HCT116 (cell line): ENCODE data around the gene TEK. TPM values are rescaled to one million over a fixed set of nuclear protein-coding genes. Genes with fewer than 3 reads are reported as not detected.

ENCODE experiments used
- ATAC-seq: fragments of 200-7000 bp; cut with Tn5 transposase; 2 replicates; pipeline ENCODE4 v1.9.1; 2020; ENCODE audit warnings: mild to moderate bottlenecking, moderate library complexity
- BruUV-seq: library from RNA; stranded (reverse); fragments of 400-500 nt; replicated peaks from 2 replicates; lab custom pipeline; 2021; lab: Mats Ljungman, UMichigan
- CTCF ChIA-PET: fragments of 300-600 bp; sonication (Branson Sonifier 250); formaldehyde crosslinking; loops from one replicate; lab custom pipeline; 2021; ENCODE audit warnings: antibody characterized with exemption; lab: Charles Lee
- POLR2A ChIA-PET: fragments of 300-600, 350-600 bp; sonication (Branson Sonifier 250); formaldehyde crosslinking; loops from one replicate; lab custom pipeline; 2021; ENCODE audit warnings: antibody characterized with exemption; lab: Charles Lee
- RAD21 ChIA-PET, 2 experiments: fragments of 300-600 bp; sonication (Branson Sonifier 250); formaldehyde crosslinking; loops; one replicate each; lab custom pipeline; 2023; ENCODE audit warnings: low total read pairs in 2 of 2; ENCODE audit not compliant: uncharacterized antibody in 2 of 2, unreplicated experiment in 2 of 2, low non-redundant PET in 1 of 2; lab: Charles Lee
- DNase-seq: peaks from one replicate; pipeline ENCODE4 v3.0.0-alpha.2; 2010; ENCODE audit warnings: low read depth, low spot score
- H2AFZ ChIP-seq: fragments of 200-600 bp; shearing (Covaris generic), sonication (generic); 2 replicates; pipeline ENCODE4 v1.6.1; 2017; ENCODE audit warnings: low read depth, mixed run types, mixed read lengths, antibody characterized with exemption, low read length; ENCODE audit not compliant: poor library complexity, severe bottlenecking
- H3K27ac ChIP-seq: 2 replicates; pipeline ENCODE4 v1.5.1; 2012; ENCODE audit warnings: low read depth, low read length
- H3K27me3 ChIP-seq: fragments of 200-600 bp; sonication (generic); 2 replicates; pipeline ENCODE4 v1.6.1; 2016; ENCODE audit warnings: mixed run types, low read length, mixed read lengths; ENCODE audit not compliant: insufficient read depth
- H3K36me3 ChIP-seq, 2 experiments: fragments of 200-500 bp in 1 of 2; fragments of 200-600 bp in 1 of 2; sonication (Bioruptor generic) in 1 of 2; sonication (generic) in 1 of 2; 2 replicates each; pipeline versions ENCODE4 v1.5.1 to v1.6.1; 2014 to 2016; ENCODE audit warnings: low read length in 2 of 2, inconsistent platforms in 1 of 2, mixed read lengths in 1 of 2, mixed run types in 1 of 2; ENCODE audit not compliant: insufficient read depth in 2 of 2, control insufficient read depth in 1 of 2
- H3K4me1 ChIP-seq, 2 experiments: fragments of 200-600 bp in 1 of 2; sonication (generic) in 1 of 2; 2 replicates each; pipeline versions ENCODE4 v1.5.1 to v1.6.1; 2012 to 2017; ENCODE audit warnings: low read length in 2 of 2, inconsistent platforms in 1 of 2, mild to moderate bottlenecking in 1 of 2, mixed read lengths in 1 of 2, mixed run types in 1 of 2, moderate library complexity in 1 of 2; ENCODE audit not compliant: insufficient read depth in 2 of 2, control insufficient read depth in 1 of 2
- H3K4me2 ChIP-seq: fragments of 200-600 bp; sonication (generic); 2 replicates; pipeline ENCODE4 v1.6.1; 2017; ENCODE audit warnings: mixed run types, low read length, mixed read lengths
- H3K4me3 ChIP-seq, 2 experiments: fragments of 200-600 bp in 1 of 2; sonication (generic) in 1 of 2; replicated peaks in 1 of 2; 2 replicates each; pipeline ENCODE4 v1.5.1; 2011 to 2016; ENCODE audit warnings: low read length in 2 of 2, control low read depth in 1 of 2, low read depth in 1 of 2, mild to moderate bottlenecking in 1 of 2, mixed read lengths in 1 of 2, mixed run types in 1 of 2
- H3K79me2 ChIP-seq: fragments of 200-600 bp; sonication (generic); 2 replicates; pipeline ENCODE4 v1.6.1; 2017; ENCODE audit warnings: mild to moderate bottlenecking, mixed run types, low read length, moderate library complexity, mixed read lengths; ENCODE audit not compliant: insufficient read depth
- H3K9ac ChIP-seq: fragments of 200-600 bp; sonication (generic); 2 replicates; pipeline ENCODE4 v1.6.1; 2016; ENCODE audit warnings: low read length, mixed read lengths
- H3K9me2 ChIP-seq: fragments of 200-600 bp; sonication (generic), shearing (Covaris generic); 2 replicates; pipeline ENCODE4 v1.6.1; 2017; ENCODE audit warnings: mixed run types, mild to moderate bottlenecking, moderate library complexity; ENCODE audit not compliant: insufficient read depth
- H3K9me3 ChIP-seq, 2 experiments: fragments of 200-500 bp in 1 of 2; fragments of 200-600 bp in 1 of 2; sonication (Bioruptor generic) in 1 of 2; sonication (generic) in 1 of 2; 2 replicates each; pipeline ENCODE4 v1.6.1; 2014 to 2017; ENCODE audit warnings: low read length in 2 of 2, mixed read lengths in 2 of 2, inconsistent platforms in 1 of 2, low read depth in 1 of 2, mild to moderate bottlenecking in 1 of 2, mixed run types in 1 of 2, moderate library complexity in 1 of 2; ENCODE audit not compliant: control insufficient read depth in 1 of 2, insufficient read depth in 1 of 2
- H4K20me1 ChIP-seq: fragments of 200-600 bp; sonication (generic), shearing (Covaris generic); 2 replicates; pipeline ENCODE4 v1.6.1; 2017; ENCODE audit warnings: mixed run types, mild to moderate bottlenecking, moderate library complexity; ENCODE audit not compliant: insufficient read depth
- CBX3 ChIP-seq: IDR thresholded peaks from 2 replicates; pipeline ENCODE4 v1.6.1; 2012; ENCODE audit warnings: low read depth
- CEBPB ChIP-seq: IDR thresholded peaks from 2 replicates; pipeline ENCODE4 v1.6.1; 2012; ENCODE audit warnings: low read depth
- ELF1 ChIP-seq: IDR thresholded peaks from 2 replicates; pipeline ENCODE4 v1.6.1; 2012; ENCODE audit warnings: low read depth, borderline replicate concordance
- EZH2 ChIP-seq: fragments of 200-600 bp; sonication (generic); IDR thresholded peaks from 2 replicates; pipeline ENCODE4 v1.6.1; 2017; ENCODE audit warnings: antibody characterized with exemption, mixed run types
- MAX ChIP-seq: IDR thresholded peaks from 2 replicates; pipeline ENCODE4 v1.6.1; 2012
- REST ChIP-seq: IDR thresholded peaks from 2 replicates; pipeline ENCODE4 v1.6.1; 2012; ENCODE audit warnings: low read depth
- SIN3A ChIP-seq: IDR thresholded peaks from 2 replicates; pipeline ENCODE4 v1.6.1; 2012; ENCODE audit warnings: low read depth
- SP1 ChIP-seq: IDR thresholded peaks from 2 replicates; pipeline ENCODE4 v1.6.1; 2012; ENCODE audit warnings: low read depth
- YY1 ChIP-seq: IDR thresholded peaks from 2 replicates; pipeline ENCODE4 v1.6.1; 2011; ENCODE audit warnings: low read length, low read depth, moderate library complexity, mild to moderate bottlenecking; ENCODE audit not compliant: insufficient replicate concordance; ENCODE audit errors: extremely low read depth
- ZFX ChIP-seq: fragments of 450-650 bp; IDR thresholded peaks from 2 replicates; pipeline ENCODE4 v1.6.1; 2017
- intact Hi-C: fragments of 100-400 bp; cut with micrococcal nuclease; formaldehyde crosslinking; loops from 2 replicates; pipeline ENCODE4 v1.10.0; 2022
- total RNA-seq: library from RNA; stranded (reverse); gene quantifications from one replicate; pipeline ENCODE4 v1.2.1, GENCODE V29; 2021; ENCODE audit not compliant: unreplicated experiment

The TEK gene
- total RNA-seq, 1 experiment from 2014 or later, result 0.15 TPM

- ATAC-seq, result no peak
- no peaks in the 10 kb centered on the region for H3K27me3 ChIP-seq
- ChIA-PET RAD21 (no interaction called here), POLR2A (no interaction called here), CTCF (no interaction called here)
- no peak overlapping the region for H3K9ac ChIP-seq
- H3K4me3 ChIP-seq, result no peak overlapping the region
- no peak overlapping the region for H3K4me2 ChIP-seq
- intact Hi-C loops, result no loop called here
- no peaks in the 10 kb centered on the region for H3K79me2 ChIP-seq
- H3K9me3 ChIP-seq, result no peaks in the 10 kb centered on the region
- TF ChIP-seq MAX (no peak), SIN3A (no peak), EZH2 (no peak), ZFX (no peak)
- no peaks in the 10 kb centered on the region for H3K9me2 ChIP-seq
- no peaks in the 10 kb centered on the region for H4K20me1 ChIP-seq
- peaks cover 11 to 14% of the 10 kb centered on the region in 2 experiments for H3K4me1 ChIP-seq
- H3K27ac ChIP-seq, result no peak overlapping the region
- no peak for DNase-seq
- BruUV-seq, result no TSS peak
- H2AFZ ChIP-seq, result no peak overlapping the region
- H3K36me3 ChIP-seq, result no peaks in the 10 kb centered on the region
These were observed 1.2 kb downstream of the TEK start for GRCh38 chr9:27110181-27110580.

GRCh38 chr9:27112235-27112634, 3.2 kb downstream of the TEK start:
- Histone ChIP-seq H3K27ac (no peak overlapping the region), H3K9me3 (no peaks in the 10 kb centered on the region), H3K79me2 (no peaks in the 10 kb centered on the region), H3K4me1 (peaks cover 11 to 14% of the 10 kb centered on the region in 2 experiments), H4K20me1 (no peaks in the 10 kb centered on the region), H2AFZ (no peak overlapping the region), H3K4me2 (no peak overlapping the region), H3K36me3 (no peaks in the 10 kb centered on the region), H3K4me3 (no peak overlapping the region), H3K9me2 (no peaks in the 10 kb centered on the region), H3K27me3 (no peaks in the 10 kb centered on the region), H3K9ac (no peak overlapping the region)
- POLR2A ChIA-PET, result no interaction called here
- CTCF ChIA-PET, result no interaction called here
- TF ChIP-seq REST (no peak), CEBPB (no peak), CBX3 (no peak), SP1 (no peak), YY1 (no peak), ELF1 (no peak)
- ATAC-seq (no peak), DNase-seq (no peak)
- intact Hi-C loops, result no loop called here
- RAD21 ChIA-PET, result no interaction called here
- no TSS peak for BruUV-seq
